BJ (cell line): ENCODE data around the gene TEAD4. TPM values are rescaled to one million over a fixed set of nuclear protein-coding genes. Genes with fewer than 3 reads are reported as not detected.

Experiments
- CTCF ChIA-PET: fragments of 350-600 bp; formaldehyde crosslinking; extraction: SDS; loops from one replicate; lab custom pipeline; 2021; ENCODE audit warnings: antibody characterized with exemption, inconsistent platforms; lab: Yijun Ruan, JAX
- POLR2A ChIA-PET: fragments of 300-600 bp; sonication (Branson Sonifier 250); formaldehyde crosslinking; extraction: SDS; loops from one replicate; lab custom pipeline; 2021; ENCODE audit warnings: antibody characterized with exemption; lab: Charles Lee
- DNase-seq: peaks from one replicate; pipeline ENCODE4 v3.0.0-alpha.2; 2011; ENCODE audit warnings: low read depth
- H3K27me3 ChIP-seq: 2 replicates; pipeline ENCODE4 v1.6.0; 2011; ENCODE audit warnings: low read length; ENCODE audit not compliant: control insufficient read depth, insufficient read depth
- H3K36me3 ChIP-seq: 2 replicates; pipeline ENCODE4 v1.5.1; 2011; ENCODE audit warnings: low read length; ENCODE audit not compliant: control insufficient read depth, insufficient read depth
- H3K4me3 ChIP-seq: 2 replicates; pipeline ENCODE4 v1.5.1; 2011; ENCODE audit warnings: low read depth, mild to moderate bottlenecking, control low read depth, low read length
- polyA plus RNA-seq: library from polyadenylated mRNA; depleted of rRNA; stranded (reverse); fragments of >200 nt; gene quantifications from 2 replicates; pipeline ENCODE4 v1.2.3, GENCODE V29; 2011; rRNA removed
- small RNA-seq: library from RNA; depleted of rRNA; stranded (forward); fragments of <200 nt; gene quantifications from one replicate; pipeline ENCODE3, GENCODE V24; 2012; ENCODE audit warnings: low replicate concordance, low read depth; ENCODE audit not compliant: insufficient read length
- TF ChIP-seq, protein P1 (sequence below): IDR thresholded peaks from 2 replicates; pipeline ENCODE4 v1.5.1; 2011; ENCODE audit warnings: low read depth, mild to moderate bottlenecking, control low read depth, inconsistent platforms, low read length, moderate library complexity; ENCODE audit not compliant: insufficient read depth

Gene TEAD4
- polyA plus RNA-seq, 1 experiment = 30.2 TPM

DNA sequence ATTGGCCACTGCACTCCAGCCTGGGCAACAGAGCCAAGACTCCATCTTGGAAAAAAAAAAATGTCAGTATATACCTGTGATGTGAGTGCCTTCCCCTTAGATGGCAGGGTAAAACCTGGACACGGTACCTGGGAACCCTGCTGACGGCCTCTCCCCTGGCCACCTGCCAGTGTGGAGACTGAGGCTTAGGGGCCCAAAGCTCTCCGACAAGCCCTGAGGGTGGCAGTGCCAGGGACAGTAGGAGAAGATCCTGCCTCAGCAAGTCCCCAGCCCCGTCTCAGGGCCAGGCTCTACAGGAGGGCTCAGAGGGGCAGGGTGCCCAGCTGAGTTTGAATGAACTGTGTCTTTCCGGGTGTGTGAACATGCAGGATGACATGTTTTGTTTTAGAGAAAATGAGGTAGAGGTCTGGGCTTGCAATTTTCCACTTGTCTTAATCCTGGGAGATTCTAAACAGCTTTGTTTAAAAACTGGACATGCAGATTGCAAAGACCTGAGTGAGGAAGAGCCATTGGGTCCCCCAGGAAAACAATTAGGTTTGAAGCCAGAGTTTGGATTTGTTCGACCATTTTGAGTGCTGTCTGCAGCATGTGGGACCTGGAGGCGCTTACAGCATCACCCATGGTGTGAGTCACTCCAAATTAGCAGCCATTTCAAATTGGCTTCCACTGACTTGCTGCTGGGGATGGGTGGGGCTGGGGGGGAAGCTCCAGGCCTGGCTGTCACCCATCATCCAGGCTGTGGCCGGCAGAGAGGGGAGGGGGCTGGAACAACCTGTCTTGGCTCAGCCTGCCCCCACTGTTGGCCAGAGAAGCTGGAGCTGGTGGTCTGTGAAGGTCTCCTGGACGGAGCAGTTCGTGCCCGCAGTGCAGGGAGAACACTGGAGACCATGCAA lies 128.8 kb downstream of the TEAD4 start:
- peaks cover 3% of the 10 kb centered on the region; the same call in 1 of the 2 replicates for H3K36me3 ChIP-seq
- CTCF ChIA-PET = interaction anchor here (0.7 kb wide), 1 partner anchor 29 kb away, joined by 5 read pairs; no protein-coding TSS in a partner anchor
- H3K4me3 ChIP-seq = no peak overlapping the region
- POLR2A ChIA-PET = no interaction called here
- H3K27me3 ChIP-seq = no peaks in the 10 kb centered on the region
- no peak for DNase-seq
- TF ChIP-seq, protein P1, sequence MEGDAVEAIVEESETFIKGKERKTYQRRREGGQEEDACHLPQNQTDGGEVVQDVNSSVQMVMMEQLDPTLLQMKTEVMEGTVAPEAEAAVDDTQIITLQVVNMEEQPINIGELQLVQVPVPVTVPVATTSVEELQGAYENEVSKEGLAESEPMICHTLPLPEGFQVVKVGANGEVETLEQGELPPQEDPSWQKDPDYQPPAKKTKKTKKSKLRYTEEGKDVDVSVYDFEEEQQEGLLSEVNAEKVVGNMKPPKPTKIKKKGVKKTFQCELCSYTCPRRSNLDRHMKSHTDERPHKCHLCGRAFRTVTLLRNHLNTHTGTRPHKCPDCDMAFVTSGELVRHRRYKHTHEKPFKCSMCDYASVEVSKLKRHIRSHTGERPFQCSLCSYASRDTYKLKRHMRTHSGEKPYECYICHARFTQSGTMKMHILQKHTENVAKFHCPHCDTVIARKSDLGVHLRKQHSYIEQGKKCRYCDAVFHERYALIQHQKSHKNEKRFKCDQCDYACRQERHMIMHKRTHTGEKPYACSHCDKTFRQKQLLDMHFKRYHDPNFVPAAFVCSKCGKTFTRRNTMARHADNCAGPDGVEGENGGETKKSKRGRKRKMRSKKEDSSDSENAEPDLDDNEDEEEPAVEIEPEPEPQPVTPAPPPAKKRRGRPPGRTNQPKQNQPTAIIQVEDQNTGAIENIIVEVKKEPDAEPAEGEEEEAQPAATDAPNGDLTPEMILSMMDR = no peak

DNA sequence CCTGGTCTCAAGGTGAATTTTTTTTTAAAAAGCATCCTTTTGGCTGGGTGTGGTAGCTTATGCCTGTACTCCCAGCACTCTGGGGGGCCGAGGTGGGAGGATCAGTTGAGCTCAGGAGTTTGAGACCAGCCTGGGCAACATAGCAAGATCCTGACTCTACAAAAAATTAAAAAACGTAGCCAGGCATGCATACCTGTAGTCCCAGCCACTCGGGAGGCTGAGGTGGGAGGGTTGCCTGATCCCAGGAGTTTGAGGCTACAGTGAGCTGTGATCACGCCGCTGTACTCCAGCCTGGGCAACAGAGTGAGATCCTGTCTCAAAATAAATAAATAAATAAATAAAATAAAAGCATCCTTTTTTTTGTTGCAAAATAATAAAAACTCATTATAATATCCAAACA lies 130.4 kb downstream of the TEAD4 start:
- TF ChIP-seq, protein P1 = no peak
- H3K36me3 ChIP-seq = peaks cover 3% of the 10 kb centered on the region; the same call in 1 of the 2 replicates
- no peak overlapping the region for H3K4me3 ChIP-seq
- POLR2A ChIA-PET = no interaction called here
- CTCF ChIA-PET = interaction anchor here (1.1 kb wide), 1 partner anchor 15 kb away, joined by 3 read pairs; no protein-coding TSS in a partner anchor
- DNase-seq = no peak
- no peaks in the 10 kb centered on the region for H3K27me3 ChIP-seq

Small RNA genes within 50 kb of the gene (small RNA-seq; reads per million reads assigned to genes)
- gene RNU6-1315P = not detected

Other genes with a start within 250 kb of the TEAD4 start
- 27.1 and 32.4 TPM in 2 replicates for gene FKBP4, start 164.4 kb upstream of the TEAD4 start, polyA plus RNA-seq
- 21.9 and 27.6 TPM in 2 replicates for gene ITFG2, start 146.7 kb upstream of the TEAD4 start, polyA plus RNA-seq
- gene NRIP2, start 124.4 kb upstream of the TEAD4 start, polyA plus RNA-seq = not detected in 2 replicates
- not detected in 2 replicates for gene TEX52, start 102.4 kb upstream of the TEAD4 start, polyA plus RNA-seq
- 15.2 and 26.6 TPM in 2 replicates for gene FOXM1, start 82.2 kb upstream of the TEAD4 start, polyA plus RNA-seq
- gene RHNO1, start 82.2 kb upstream of the TEAD4 start, polyA plus RNA-seq = 40.0 and 55.7 TPM in 2 replicates
- 42.1 and 43.7 TPM in 2 replicates for gene TULP3, start 68.5 kb upstream of the TEAD4 start, polyA plus RNA-seq
- gene TSPAN9, start 118.0 kb downstream of the TEAD4 start, polyA plus RNA-seq = 45.2 and 67.0 TPM in 2 replicates